ENCODE results near the gene STRBP. TPM values are rescaled to one million over a fixed set of nuclear protein-coding genes. Genes with fewer than 3 reads are reported as not detected.

The STRBP gene
- total and polyA plus RNA-seq, 12 donors, result 4.2 to 12.4 (median 8.1) TPM

DNA sequence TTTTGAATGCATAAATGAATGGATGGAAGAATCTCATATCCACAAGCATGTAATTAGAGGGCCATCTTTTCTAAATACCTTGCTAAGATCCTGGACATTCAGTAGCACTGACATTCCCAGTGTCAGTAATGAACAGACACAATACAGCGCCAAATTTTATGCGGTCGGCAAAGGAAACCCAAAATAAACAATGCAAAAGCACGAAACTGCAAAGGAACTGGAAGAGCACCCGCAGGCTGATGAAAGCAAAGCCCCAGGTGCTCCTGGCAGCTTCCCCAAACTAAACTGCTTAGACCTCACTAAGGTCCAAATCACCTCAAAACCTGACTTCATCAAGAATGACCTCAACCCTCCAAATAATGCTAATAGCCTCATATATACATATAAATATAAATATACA is 133.0 kb downstream of the STRBP start:
- Histone ChIP-seq H3K27ac (no peak overlapping the region), H3K9me3 (replicated peaks in 1 of 3) (no peaks in the 10 kb centered on the region), H3K36me3 (replicated peaks in 1 of 2) (no peaks in the 10 kb centered on the region), H3K4me1 (replicated peaks in 1 of 2) (no peaks in the 10 kb centered on the region), H3K4me3 (no peak overlapping the region), H3K27me3 (no peaks in the 10 kb centered on the region)
- 91 to 96% (median 96%) methylated on average over 5 of the region's 5 CpGs for WGBS, 4 donors
- intact Hi-C loops (cut with DNase I), result no loop called here
- DNase-seq, result no peak
- TF ChIP-seq, protein P1, sequence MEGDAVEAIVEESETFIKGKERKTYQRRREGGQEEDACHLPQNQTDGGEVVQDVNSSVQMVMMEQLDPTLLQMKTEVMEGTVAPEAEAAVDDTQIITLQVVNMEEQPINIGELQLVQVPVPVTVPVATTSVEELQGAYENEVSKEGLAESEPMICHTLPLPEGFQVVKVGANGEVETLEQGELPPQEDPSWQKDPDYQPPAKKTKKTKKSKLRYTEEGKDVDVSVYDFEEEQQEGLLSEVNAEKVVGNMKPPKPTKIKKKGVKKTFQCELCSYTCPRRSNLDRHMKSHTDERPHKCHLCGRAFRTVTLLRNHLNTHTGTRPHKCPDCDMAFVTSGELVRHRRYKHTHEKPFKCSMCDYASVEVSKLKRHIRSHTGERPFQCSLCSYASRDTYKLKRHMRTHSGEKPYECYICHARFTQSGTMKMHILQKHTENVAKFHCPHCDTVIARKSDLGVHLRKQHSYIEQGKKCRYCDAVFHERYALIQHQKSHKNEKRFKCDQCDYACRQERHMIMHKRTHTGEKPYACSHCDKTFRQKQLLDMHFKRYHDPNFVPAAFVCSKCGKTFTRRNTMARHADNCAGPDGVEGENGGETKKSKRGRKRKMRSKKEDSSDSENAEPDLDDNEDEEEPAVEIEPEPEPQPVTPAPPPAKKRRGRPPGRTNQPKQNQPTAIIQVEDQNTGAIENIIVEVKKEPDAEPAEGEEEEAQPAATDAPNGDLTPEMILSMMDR (IDR thresholded peaks at IDR 0.05), result no peak
- no peak for TF ChIP-seq POLR2A (IDR thresholded peaks at IDR 0.05)

DNA sequence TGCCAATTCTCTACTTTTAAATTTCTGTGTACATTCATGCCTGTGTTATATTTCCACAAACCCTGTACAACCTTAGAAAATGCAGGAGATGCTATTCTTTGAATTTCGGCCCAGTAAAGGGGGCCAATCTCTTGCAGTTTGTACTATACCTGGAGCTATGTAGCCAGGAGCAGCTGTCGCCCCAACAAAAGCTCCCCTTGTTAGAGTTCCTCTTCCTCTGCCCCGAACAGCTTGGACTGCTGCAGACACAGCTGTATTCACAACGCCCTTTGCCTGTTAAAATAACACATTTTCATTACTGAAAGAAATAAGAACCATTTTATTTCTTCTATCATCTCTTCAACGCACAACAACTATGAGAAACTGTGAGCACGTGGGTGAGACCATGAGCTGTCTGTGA is 135.7 kb downstream of the STRBP start:
- 89 to 91% (median 90%) methylated on average over 6 of the region's 6 CpGs for WGBS, 4 donors
- no peak for TF ChIP-seq POLR2A (IDR thresholded peaks at IDR 0.05)
- TF ChIP-seq, protein P1 (IDR thresholded peaks at IDR 0.05), result no peak
- Histone ChIP-seq H3K36me3 (replicated peaks in 1 of 2) (no peaks in the 10 kb centered on the region), H3K4me1 (replicated peaks in 1 of 2) (no peaks in the 10 kb centered on the region), H3K4me3 (no peak overlapping the region), H3K9me3 (replicated peaks in 1 of 3) (no peaks in the 10 kb centered on the region), H3K27me3 (no peaks in the 10 kb centered on the region), H3K27ac (no peak overlapping the region)
- no peak for DNase-seq
- intact Hi-C loops (cut with DNase I), result no loop called here

DNA sequence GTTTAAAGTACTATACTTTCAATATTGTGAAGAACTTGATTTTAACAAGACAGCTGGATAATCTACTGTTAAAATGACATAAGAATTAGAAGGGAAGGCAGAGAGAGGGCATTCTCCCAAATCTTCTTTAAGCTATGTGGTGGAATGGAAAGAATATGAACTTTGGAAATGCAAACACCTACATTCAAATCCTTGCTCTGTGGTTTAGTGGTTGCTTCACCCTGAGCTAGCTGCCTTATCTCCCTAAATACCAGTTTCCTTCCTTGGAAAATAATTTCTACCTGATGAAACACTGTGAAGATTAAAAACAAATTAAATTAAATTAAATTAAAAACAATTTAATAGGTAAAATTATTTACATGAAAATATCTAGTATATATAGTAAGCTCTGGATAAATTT is 136.4 kb downstream of the STRBP start:
- TF ChIP-seq, protein P1 (IDR thresholded peaks at IDR 0.05), result no peak
- no peak for TF ChIP-seq POLR2A (IDR thresholded peaks at IDR 0.05)
- intact Hi-C loops (cut with DNase I), result no loop called here
- Histone ChIP-seq H3K27me3 (no peaks in the 10 kb centered on the region), H3K4me1 (replicated peaks in 1 of 2) (no peaks in the 10 kb centered on the region), H3K27ac (no peak overlapping the region), H3K9me3 (replicated peaks in 1 of 3) (no peaks in the 10 kb centered on the region), H3K4me3 (no peak overlapping the region), H3K36me3 (replicated peaks in 1 of 2) (no peaks in the 10 kb centered on the region)
- DNase-seq, result no peak

DNA sequence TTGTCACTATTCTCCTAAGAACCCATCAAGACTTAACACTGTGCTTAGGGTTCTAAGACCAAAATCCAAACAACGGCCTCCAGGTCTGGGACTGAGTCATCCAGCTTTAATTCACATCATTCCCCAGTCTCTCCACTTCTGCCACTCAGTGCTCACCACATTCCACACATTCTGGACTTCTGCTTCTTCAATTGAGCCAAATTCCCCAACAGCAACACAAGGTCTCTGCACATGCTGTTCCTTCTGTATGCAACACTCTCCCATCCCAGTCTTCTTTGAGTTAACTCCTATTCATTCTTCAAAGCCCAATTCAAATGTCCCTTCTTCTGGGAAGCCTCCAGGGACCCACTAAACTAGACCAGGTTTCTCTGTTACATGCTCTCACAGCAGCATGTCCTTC is 137.1 kb downstream of the STRBP start:
- intact Hi-C loops (cut with DNase I), result no loop called here
- no peaks in the 10 kb centered on the region for H3K36me3 ChIP-seq (replicated peaks in 1 of 2)
- H3K27ac ChIP-seq, result no peak overlapping the region
- no peak for DNase-seq
- no peaks in the 10 kb centered on the region for H3K27me3 ChIP-seq
- no peaks in the 10 kb centered on the region for H3K4me1 ChIP-seq (replicated peaks in 1 of 2)
- H3K4me3 ChIP-seq, result no peak overlapping the region
- whole genome bisulfite sequencing, 4 donors, result 85 to 92% (median 88%) methylated on average over 1 of the region's 1 CpG
- TF ChIP-seq POLR2A (IDR thresholded peaks at IDR 0.05), result no peak
- TF ChIP-seq, protein P1 (IDR thresholded peaks at IDR 0.05), result no peak
- H3K9me3 ChIP-seq (replicated peaks in 1 of 3), result no peaks in the 10 kb centered on the region
